SU-DHL-6 (cell line): ENCODE measurements around the gene ZNF532.

Source experiments
- EZH2phosphoT487 ChIP-seq: fragments of 200-600 bp; sonication (generic), shearing (Covaris generic); conservative IDR thresholded peaks from 2 replicates; pipeline ENCODE4 v1.6.1; 2018; ENCODE audit warnings: mild to moderate bottlenecking, antibody characterized with exemption, low read length, moderate library complexity, mixed read lengths
- TF ChIP-seq, protein P1 (sequence below): fragments of 200-600 bp; sonication (generic); IDR thresholded peaks from one replicate; pipeline ENCODE4 v1.5.1; 2017; ENCODE audit warnings: antibody characterized with exemption, mild to moderate bottlenecking, low read length, moderate library complexity; ENCODE audit not compliant: insufficient read depth, poor library complexity, severe bottlenecking

DNA sequence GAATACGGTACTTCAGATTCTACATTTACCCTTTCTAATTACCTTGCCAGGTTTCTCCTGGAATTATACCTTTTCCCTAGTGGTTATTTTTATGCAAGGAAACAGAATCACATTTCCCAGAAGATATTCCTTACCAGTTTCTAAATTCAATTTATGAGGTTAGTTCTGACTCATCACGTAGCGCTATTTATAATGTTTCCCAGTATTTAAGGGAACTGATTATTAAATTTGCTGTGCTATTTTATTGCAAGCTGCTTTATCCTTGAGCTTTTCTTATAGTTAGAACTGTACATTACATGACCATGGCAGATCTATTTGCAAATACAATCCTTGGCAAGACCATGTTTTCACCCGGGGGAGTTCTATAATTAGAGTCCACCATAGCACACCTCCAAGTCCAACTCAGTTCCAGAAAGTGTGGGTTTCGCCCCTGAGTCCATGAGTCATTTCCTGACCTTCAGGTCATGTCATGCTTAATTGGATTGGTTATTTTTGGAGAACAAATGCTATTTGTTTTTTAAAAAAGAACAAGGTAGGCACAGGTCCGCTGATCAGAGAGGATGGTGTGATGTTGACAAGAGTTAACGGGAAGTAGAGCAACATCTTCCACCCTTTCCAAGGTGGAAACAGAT lies 126.6 kb downstream of the ZNF532 start:
- TF ChIP-seq EZH2phosphoT487, result no peak
- TF ChIP-seq, protein P1, sequence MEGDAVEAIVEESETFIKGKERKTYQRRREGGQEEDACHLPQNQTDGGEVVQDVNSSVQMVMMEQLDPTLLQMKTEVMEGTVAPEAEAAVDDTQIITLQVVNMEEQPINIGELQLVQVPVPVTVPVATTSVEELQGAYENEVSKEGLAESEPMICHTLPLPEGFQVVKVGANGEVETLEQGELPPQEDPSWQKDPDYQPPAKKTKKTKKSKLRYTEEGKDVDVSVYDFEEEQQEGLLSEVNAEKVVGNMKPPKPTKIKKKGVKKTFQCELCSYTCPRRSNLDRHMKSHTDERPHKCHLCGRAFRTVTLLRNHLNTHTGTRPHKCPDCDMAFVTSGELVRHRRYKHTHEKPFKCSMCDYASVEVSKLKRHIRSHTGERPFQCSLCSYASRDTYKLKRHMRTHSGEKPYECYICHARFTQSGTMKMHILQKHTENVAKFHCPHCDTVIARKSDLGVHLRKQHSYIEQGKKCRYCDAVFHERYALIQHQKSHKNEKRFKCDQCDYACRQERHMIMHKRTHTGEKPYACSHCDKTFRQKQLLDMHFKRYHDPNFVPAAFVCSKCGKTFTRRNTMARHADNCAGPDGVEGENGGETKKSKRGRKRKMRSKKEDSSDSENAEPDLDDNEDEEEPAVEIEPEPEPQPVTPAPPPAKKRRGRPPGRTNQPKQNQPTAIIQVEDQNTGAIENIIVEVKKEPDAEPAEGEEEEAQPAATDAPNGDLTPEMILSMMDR, result no peak
